Ascending aorta (tissue), 2 donors: Measurements from ENCODE around the gene SLC25A15. TPM values are rescaled to one million over a fixed set of nuclear protein-coding genes. Genes with fewer than 3 reads are reported as not detected.

ENCODE experiments used
- DNase-seq, 2 donors: peaks; one replicate each; pipeline ENCODE4 v3.0.0-alpha.2; 2019; ENCODE audit warnings: low spot score in 2 of 2
- H3K27ac ChIP-seq, 2 donors: fragments of 200-600 bp; sonication (generic); one replicate each; pipeline ENCODE4 v1.5.1; 2016 to 2017; ENCODE audit warnings: mild to moderate bottlenecking in 1 of 2
- H3K27me3 ChIP-seq: fragments of 200-600 bp; sonication (generic); one replicate; pipeline ENCODE4 v1.5.1; 2017
- H3K36me3 ChIP-seq, 2 donors: fragments of 200-600 bp; sonication (generic); one replicate each; pipeline ENCODE4 v1.5.1; 2016
- H3K4me1 ChIP-seq, 2 donors: fragments of 200-600 bp; sonication (generic); one replicate each; pipeline ENCODE4 v1.5.1; 2016 to 2017; ENCODE audit warnings: mild to moderate bottlenecking in 1 of 2
- H3K4me3 ChIP-seq, 2 donors: fragments of 200-600 bp; sonication (generic); one replicate each; pipeline ENCODE4 v1.5.1; 2016 to 2017; ENCODE audit warnings: mild to moderate bottlenecking in 1 of 2
- H3K9me3 ChIP-seq, 2 donors: fragments of 200-600 bp; sonication (generic); one replicate each; pipeline ENCODE4 v1.5.1; 2016
- intact Hi-C: fragments of 100-400 bp; cut with DNase I; formaldehyde crosslinking; loops from one replicate; pipeline ENCODE4 v1.15.1; 2023
- total RNA-seq: library from RNA; depleted of rRNA; stranded (reverse); fragments of >200 nt; gene quantifications from one replicate; pipeline ENCODE4 v1.1.0, GENCODE V29; 2016
- TF ChIP-seq, protein P1 (sequence below), 3 experiments: fragments of 200-600 bp in 2 of 3; fragments of 450-650 bp in 1 of 3; sonication (generic) in 2 of 3; IDR thresholded peaks; one replicate each; pipeline ENCODE4 v1.5.1; 2016 to 2019; ENCODE audit warnings: antibody characterized with exemption in 3 of 3, mild to moderate bottlenecking in 1 of 3, moderate library complexity in 1 of 3

The SLC25A15 gene
- total RNA-seq, 1 donor from 2014 or later: 5.5 TPM

DNA sequence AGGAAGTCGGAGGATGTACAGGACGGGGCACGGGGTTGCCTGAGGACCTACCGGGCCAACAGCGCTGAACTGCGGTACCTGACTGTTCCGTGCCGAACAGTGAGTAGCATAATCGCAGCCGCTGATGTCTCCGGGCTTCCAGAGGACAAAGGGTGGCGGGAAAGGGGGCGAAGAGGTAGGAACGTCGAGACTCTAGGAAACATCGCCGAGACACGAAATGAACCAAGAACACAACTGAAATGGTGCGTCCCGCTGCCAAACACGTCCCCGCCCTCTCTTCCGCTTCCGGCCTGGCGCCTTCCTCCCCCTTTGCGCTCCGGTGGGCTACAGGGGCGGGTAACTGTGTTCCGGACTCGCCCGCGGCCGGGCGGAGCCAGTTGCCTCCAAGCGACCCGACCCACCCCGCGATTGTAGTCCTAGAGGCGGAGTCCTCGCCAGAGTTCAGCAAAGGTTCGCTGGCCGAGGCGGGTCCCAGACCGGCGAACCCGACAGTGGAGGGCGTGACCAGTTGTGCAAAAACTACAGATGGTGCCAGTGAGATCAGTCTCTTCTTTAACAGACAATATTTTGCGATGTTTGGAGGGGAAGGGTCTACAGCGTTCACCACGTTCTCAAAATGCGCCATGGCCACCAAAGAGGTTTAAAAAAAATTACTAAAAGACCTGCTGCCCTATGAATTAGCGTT lies 18.3 kb upstream of the SLC25A15 start, which contains the start of gene MRPS31:
MRPS31 (minus strand) TSS at position 257 of the 685 bp plus-strand sequence; CDS start at position 203, 54 bp downstream.
- H3K27me3 ChIP-seq: no peaks in the 10 kb centered on the region
- peaks cover 0 to 6% of the 10 kb centered on the region in 2 donors for H3K4me1 ChIP-seq
- no peaks in the 10 kb centered on the region for H3K9me3 ChIP-seq
- peaks cover 0 to 5% of the 10 kb centered on the region in 2 donors for H3K36me3 ChIP-seq
- TF ChIP-seq, protein P1, sequence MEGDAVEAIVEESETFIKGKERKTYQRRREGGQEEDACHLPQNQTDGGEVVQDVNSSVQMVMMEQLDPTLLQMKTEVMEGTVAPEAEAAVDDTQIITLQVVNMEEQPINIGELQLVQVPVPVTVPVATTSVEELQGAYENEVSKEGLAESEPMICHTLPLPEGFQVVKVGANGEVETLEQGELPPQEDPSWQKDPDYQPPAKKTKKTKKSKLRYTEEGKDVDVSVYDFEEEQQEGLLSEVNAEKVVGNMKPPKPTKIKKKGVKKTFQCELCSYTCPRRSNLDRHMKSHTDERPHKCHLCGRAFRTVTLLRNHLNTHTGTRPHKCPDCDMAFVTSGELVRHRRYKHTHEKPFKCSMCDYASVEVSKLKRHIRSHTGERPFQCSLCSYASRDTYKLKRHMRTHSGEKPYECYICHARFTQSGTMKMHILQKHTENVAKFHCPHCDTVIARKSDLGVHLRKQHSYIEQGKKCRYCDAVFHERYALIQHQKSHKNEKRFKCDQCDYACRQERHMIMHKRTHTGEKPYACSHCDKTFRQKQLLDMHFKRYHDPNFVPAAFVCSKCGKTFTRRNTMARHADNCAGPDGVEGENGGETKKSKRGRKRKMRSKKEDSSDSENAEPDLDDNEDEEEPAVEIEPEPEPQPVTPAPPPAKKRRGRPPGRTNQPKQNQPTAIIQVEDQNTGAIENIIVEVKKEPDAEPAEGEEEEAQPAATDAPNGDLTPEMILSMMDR (IDR thresholded peaks at IDR 0.05): peak in 1 of 3 experiments; percentile 2
- H3K27ac ChIP-seq: peak within 1 kb of the TSS; percentile 71 to 83
- DNase-seq: peak; percentile 81 to 97
- intact Hi-C loops: loop anchor here (1.0 to 10.0 kb wide), 8 partner anchors 18 to 1736 kb away; partner anchors contain the start of genes DGKH, KBTBD7, MTRF1 and NHLRC3
- H3K4me3 ChIP-seq: peak within 1 kb of the TSS; percentile 59 to 75

DNA sequence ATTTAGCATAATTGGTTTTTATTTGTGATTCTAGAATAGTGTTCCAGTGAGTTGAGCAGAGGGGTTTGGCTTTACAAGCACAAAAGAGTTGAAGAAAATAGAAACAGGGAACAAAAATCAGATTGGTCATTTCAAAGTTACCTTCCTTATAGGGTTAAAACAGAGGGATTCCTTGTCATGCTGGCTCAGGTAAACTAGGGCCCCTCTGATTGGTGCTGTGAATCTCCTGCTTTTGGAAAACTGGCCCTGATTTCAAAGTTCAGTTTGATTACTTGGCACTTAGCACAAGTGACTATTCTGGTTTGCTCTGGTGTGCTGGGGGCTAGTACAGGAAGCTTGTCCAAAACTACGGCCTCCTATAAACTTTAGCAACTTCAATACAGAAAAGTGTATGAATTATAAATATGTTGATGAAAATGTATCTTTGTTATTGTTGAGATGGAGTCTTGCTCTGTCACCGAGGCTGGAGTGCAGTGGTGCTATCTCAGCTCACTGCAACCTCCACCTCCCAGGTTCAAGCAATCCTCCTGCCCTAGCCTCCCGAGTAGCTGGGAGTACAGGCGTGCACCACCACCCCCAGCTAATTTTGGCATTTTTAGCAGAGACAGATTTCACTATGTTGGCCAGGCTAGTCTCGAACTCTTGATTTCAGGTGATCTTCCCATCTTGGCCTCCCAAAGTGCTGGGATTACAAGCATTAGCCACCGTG lies 16.5 kb upstream of the SLC25A15 start:
- TF ChIP-seq, protein P1 (IDR thresholded peaks at IDR 0.05): no peak
- Histone ChIP-seq H3K4me1 (peaks cover 0 to 6% of the 10 kb centered on the region in 2 donors), H3K4me3 (no peak overlapping the region), H3K27me3 (no peaks in the 10 kb centered on the region), H3K9me3 (no peaks in the 10 kb centered on the region), H3K36me3 (no peaks in the 10 kb centered on the region), H3K27ac (no peak overlapping the region)
- intact Hi-C loops: loop anchor here (5.0 to 10.0 kb wide), 6 partner anchors 152 to 1738 kb away; partner anchors contain the start of genes KBTBD7, MTRF1, NHLRC3 and PROSER1
- no peak for DNase-seq

DNA sequence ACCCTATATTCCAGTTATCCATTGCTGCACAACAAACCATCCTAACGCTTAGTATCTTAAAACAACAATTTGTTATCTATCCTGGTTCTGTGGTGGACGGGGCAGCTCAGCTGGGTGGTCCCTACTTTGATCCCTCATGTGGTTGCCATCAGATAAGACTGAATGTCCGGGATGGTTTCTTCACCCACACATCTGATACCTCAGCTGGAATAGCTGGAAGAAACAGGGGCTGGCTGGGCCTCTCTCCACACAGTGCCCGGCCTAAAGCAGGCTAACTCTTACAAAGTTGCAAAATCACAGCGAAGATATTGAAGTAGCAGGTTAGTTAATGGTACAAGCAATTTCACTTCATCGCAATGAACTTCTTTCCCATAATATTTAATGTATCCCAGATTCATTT lies 14.7 kb upstream of the SLC25A15 start:
- intact Hi-C loops: loop anchor here (5.0 to 10.0 kb wide), 6 partner anchors 150 to 1740 kb away; partner anchors contain the start of genes KBTBD7, MTRF1, NHLRC3 and PROSER1
- Histone ChIP-seq H3K27me3 (no peaks in the 10 kb centered on the region), H3K27ac (no peak overlapping the region), H3K9me3 (no peaks in the 10 kb centered on the region), H3K4me1 (peaks cover 0 to 5% of the 10 kb centered on the region in 2 donors), H3K36me3 (no peaks in the 10 kb centered on the region), H3K4me3 (no peak overlapping the region)
- no peak for DNase-seq
- TF ChIP-seq, protein P1 (IDR thresholded peaks at IDR 0.05): no peak

DNA sequence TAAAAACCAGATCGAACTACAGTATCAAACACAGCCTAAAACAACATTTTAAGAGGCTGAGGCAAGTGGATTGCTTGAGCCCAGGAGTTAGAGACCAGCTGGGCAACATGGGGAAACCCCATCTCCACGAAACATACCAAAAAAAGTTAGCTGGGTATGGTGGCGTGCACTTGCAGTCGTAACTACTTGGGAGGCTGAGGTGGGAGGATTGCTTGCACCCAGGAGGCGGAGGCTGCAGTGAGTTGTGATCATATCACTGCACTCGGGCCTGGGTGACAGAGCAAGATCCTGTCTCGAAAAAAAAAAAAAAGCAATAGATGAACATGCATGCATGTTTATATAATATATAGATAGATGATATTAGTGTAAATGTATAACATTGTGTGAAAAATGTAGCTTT lies 13.2 kb upstream of the SLC25A15 start:
- DNase-seq: no peak
- Histone ChIP-seq H3K4me3 (no peak overlapping the region), H3K9me3 (no peaks in the 10 kb centered on the region), H3K27me3 (no peaks in the 10 kb centered on the region), H3K36me3 (no peaks in the 10 kb centered on the region), H3K4me1 (no peaks in the 10 kb centered on the region), H3K27ac (no peak overlapping the region)
- intact Hi-C loops: loop anchor here (10.0 kb wide), 5 partner anchors 149 to 1741 kb away; partner anchors contain the start of genes KBTBD7, MTRF1, NHLRC3 and PROSER1
- TF ChIP-seq, protein P1 (IDR thresholded peaks at IDR 0.05): no peak

DNA sequence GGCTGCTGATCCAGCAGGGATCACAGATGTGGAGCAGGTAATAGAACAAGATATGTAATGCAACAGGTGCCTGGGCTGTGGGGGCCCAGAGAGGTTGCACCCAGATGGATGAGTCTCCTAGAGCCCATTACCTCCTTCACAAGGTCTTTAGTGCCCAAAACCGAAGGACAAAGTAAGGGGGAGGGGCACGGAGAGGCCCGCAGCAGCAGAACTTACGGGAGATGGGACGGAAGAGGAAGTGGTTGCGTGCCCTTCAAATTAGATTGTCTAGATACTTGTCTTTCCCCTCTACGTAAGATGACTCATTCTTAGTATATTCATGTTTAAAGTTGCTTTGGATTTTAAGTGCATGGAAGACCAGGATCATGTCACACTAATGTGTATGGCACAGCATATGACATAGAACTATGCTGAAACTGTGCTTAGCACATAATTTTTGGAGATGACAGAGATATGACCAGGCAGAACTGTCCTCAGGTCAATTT lies 12.7 kb upstream of the SLC25A15 start:
- DNase-seq: no peak
- Histone ChIP-seq H3K4me1 (no peaks in the 10 kb centered on the region), H3K36me3 (no peaks in the 10 kb centered on the region), H3K9me3 (no peaks in the 10 kb centered on the region), H3K27me3 (no peaks in the 10 kb centered on the region), H3K4me3 (no peak overlapping the region), H3K27ac (no peak overlapping the region)
- intact Hi-C loops: loop anchor here (10.0 kb wide), 5 partner anchors 148 to 1742 kb away; partner anchors contain the start of genes KBTBD7, MTRF1, NHLRC3 and PROSER1
- TF ChIP-seq, protein P1 (IDR thresholded peaks at IDR 0.05): no peak
